HL-60 (cell line): ENCODE measurements around the gene THEM5.

Source experiments
- POLR2AphosphoS5 ChIP-seq: IDR thresholded peaks from 2 replicates; pipeline ENCODE4 v1.6.1; 2012; ENCODE audit warnings: low read depth
- TF ChIP-seq, protein P1 (sequence below): IDR thresholded peaks from one replicate; pipeline ENCODE4 v1.5.1; 2011; ENCODE audit warnings: low read length, control low read depth, inconsistent platforms; ENCODE audit not compliant: insufficient read depth

DNA sequence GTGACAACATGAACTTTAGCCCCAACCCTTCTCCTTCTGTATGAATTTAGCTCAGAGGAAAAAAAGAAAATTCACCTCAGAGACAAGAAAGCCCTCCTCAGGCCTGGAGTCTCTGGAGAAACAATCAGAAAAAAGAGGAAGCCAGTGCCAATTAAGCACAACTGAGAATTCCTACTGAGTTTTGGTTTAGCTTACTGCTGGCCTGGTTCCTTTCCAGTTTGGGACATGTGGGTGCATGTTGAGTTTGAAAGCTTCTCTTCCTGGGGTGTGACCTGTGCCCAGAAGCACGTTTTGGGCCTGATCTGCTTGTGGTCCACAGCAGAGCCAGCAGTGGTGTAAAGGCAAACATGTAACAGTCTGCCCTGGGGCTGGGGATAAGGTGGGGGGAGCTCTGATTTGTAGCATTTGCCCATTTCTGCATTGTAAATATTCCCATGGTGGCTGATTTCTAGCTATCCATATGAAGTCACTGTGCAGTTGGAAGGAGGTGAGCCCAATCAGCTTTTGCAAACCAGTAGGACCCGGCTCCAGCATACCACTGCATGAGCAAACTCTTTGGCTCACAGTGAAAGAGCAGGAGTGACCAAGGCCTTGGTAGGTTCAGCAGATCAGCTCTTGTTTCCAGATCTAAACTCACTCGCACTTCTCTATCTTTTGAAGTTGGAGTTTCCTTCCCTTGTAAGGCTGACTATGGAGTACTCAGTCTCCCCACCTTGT is 4.7 kb upstream of the THEM5 start:
- TF ChIP-seq, protein P1, sequence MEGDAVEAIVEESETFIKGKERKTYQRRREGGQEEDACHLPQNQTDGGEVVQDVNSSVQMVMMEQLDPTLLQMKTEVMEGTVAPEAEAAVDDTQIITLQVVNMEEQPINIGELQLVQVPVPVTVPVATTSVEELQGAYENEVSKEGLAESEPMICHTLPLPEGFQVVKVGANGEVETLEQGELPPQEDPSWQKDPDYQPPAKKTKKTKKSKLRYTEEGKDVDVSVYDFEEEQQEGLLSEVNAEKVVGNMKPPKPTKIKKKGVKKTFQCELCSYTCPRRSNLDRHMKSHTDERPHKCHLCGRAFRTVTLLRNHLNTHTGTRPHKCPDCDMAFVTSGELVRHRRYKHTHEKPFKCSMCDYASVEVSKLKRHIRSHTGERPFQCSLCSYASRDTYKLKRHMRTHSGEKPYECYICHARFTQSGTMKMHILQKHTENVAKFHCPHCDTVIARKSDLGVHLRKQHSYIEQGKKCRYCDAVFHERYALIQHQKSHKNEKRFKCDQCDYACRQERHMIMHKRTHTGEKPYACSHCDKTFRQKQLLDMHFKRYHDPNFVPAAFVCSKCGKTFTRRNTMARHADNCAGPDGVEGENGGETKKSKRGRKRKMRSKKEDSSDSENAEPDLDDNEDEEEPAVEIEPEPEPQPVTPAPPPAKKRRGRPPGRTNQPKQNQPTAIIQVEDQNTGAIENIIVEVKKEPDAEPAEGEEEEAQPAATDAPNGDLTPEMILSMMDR: no peak
- no peak for TF ChIP-seq POLR2AphosphoS5
